Glomerular visceral epithelial cell (primary cell): ENCODE results near the gene CASP8.
A peak's percentile ranks its signal among the peaks of the same experiment; 100 is the strongest.

Experiments
- DNase-seq: peaks from one replicate; pipeline ENCODE4 v3.0.0-alpha.2; 2016; ENCODE audit errors: extremely low spot score

CASP8 gene

DNA sequence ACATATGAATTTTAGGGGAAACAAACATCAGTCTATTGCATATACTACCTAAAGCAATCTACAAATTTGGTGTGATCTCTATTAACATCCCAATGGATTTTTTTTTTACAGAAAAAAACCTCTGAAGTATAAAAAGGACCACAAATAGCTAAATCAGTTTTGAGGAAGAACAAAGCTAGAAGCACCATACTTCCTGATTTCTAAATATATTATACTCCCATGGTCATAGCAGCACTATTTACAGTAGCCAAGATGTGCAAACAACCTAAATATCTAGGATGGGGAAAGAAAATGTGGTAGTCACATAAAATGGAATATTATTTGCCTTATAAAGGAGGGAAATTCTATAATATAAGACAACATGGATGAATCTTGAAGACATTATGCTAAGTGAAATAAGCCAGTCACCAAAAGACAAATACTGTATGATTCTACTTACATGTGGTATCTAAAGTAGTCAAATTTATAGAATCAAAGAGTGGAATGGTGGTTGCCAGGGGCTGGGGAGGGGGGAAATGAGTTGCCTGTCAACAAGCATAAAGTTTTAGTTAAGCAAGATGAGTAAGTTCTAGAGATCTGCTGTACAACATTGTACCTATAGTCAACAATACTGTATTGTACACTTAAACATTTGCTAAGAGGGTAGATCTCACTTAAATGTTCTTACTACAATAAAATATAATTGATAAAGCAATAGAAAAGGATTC, 17.6 kb upstream of the CASP8 start:
- no peak for DNase-seq

DNA sequence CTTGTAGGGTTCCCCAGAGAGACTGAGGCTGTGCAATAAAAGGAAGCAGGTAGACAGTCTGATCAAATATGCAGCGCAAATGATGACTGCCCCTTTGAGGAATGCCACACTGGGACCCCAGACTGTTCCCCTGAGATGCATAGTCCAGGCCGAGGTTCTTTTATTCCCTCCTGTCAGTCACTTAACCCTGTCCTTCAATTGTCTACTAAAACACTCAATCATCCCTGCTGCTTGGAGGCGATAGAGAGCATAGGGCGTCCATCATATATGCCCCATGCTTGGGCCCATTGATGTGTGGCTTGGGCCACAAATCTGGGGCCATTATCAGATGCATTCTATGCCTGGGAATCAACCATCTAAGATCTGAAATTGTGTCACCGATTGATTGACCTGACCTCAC, 15.5 kb upstream of the CASP8 start:
- DNase-seq, result no peak

DNA sequence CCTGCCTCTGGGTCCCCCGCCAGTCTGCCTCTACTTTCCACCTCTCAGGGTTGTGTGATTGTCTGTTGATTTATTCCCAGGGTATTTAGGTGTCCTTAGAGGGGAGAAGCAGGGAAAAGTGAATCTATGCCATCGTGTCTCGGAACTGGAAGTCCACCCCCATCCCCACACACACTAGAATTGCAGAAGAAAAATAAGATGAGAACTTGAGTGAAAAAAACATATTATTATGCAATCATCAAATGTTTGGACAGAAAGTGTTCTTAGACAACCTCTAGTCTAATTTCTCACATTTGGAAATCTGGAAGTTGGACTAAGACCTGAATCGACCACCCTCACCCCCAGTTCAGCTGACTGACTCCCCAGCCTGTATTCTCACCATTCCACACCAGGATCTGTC, 14.1 kb upstream of the CASP8 start:
- DNase-seq, result no peak

DNA sequence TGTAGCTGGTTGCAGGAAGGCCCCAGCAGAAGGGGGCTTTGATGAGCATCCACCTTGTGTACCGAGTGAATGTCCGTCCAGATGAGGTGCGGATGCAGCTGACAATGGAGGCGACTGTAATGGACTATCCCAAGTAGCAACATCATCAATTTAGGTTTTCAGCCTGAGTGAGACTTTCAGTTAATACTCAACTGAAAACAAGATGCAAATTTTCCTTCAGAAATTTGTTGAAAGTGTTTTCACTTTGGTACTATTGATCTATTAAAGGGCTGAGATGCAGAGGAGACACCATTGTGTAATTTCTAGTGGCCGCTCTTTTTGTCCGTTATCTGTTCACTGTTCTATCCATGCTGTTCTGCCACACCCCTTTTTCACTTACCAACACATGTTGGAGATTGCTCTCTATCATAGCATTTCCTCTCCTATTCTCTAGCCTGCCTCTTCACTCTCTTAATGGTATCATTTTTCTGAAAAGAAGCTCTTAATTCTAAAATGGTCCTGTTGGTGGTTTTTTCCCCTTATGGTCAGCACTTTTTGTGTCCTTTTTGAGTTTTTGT, 12.0 kb upstream of the CASP8 start:
- DNase-seq, result no peak

DNA sequence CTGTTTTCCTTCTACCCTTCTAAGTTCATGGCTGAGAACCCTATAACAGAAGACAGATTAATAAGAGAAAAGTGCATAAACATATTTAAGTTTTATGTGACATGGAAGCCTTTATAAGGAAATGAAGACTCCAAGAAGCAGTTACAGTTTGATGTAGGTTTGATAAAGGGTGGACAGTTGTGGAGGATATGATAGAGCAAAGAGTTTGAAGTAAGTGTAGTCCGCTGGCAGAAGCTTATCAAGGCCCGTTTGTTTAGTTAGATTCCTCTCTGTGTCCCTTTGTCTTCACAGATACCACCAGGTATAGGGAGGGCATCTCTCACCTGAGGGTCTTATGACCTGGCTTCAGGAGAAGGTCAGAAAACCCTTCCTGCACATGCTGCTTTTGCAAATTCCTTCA, 10.4 kb upstream of the CASP8 start:
- DNase-seq, result no peak

DNA sequence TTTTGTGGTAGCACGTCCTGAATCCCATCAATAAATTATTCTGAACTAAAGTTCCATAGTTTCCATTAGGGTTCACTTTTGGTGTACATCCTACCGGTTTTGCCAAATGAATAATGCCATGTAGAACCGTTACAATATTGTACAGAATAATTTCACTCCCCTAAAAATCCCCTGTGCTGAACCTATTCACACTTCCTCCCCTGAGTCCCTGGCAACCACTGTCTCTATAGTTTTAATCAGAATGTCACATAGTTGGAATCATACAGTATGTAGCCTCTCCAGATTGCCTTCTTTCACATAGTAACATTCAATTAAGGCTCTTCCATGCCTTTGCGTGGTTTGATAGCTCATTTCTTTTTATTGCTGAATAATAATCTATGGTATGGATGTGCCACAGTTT, 9.6 kb upstream of the CASP8 start:
- no peak for DNase-seq

DNA sequence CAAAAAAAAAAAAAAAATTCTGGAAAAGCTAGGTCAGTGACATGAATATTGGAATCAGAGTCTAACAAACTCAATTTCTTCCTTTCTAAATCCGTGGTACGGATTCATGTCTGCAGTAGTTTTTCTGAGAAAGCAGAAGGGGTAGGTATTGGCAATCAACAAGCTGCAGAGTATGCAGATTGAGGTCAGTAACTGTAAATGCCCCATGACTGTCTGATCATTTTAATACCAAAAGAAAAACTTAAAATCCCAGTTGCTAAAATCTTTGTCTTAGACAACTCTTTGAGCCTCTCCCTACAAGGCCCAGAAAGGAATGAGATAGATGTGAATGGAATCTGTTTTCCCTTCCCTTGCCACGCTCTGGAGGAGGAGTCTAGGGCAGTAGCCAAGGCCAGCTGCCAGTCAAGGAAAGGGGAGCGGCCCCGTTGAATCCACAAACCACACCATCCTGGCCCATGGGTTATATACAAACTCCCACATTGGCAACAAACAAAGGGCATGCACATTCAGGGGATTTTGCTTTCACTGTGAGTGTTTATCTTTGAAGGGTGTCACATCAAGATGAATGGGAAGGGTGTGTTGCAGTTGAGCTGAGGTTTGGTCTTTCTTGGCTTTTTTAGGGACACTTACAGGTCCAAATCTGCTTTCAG, 6.1 kb upstream of the CASP8 start:
- no peak for DNase-seq

DNA sequence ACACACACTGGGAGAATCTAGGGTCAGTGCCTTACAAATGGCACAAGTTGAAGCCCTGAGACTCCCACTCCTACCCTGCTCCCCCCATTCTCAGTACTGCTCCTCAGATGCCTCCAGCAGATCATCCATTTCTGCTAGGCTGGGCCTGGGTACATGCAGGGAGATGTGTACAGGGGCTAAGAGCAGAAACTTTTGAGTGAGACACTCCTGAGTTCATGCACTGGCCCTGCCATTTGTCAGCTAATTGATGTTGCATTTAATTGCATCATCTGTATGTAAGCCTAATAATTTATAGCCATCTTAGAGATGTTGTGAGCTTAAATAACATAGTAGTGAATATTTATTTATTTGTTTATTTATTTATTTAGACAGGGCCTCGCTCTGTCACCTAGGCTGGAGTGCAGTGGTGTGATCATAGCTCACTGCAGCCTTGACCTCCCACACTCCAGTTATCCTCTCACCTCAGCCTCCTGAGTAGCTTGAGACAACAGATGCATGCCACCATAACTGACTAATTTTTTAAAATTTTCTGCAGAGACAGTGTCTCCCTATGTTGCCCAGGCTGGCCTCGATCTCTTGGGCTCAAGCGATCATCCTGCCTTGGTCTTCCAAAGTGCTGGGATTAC, 4.8 kb upstream of the CASP8 start:
- DNase-seq, result no peak

DNA sequence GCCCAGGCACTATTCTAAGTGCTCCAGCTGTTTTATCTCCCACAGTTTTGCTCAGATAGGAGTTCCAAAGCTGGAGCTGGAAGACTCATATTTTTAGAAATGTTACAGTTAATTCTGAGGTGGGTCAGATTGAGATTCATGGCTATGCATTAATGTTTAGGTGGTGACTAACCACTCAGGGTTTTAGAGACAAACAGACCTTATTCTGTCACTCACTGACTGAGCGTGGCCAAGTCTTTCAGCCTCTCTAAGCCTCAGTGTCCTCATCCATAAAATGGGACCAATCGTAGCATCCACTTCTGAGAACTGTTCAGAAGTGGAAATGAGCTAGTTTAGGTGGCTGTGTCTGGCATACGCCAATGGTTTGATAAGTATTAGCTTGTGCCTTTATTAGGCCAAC, 4.3 kb upstream of the CASP8 start:
- DNase-seq, result no peak

DNA sequence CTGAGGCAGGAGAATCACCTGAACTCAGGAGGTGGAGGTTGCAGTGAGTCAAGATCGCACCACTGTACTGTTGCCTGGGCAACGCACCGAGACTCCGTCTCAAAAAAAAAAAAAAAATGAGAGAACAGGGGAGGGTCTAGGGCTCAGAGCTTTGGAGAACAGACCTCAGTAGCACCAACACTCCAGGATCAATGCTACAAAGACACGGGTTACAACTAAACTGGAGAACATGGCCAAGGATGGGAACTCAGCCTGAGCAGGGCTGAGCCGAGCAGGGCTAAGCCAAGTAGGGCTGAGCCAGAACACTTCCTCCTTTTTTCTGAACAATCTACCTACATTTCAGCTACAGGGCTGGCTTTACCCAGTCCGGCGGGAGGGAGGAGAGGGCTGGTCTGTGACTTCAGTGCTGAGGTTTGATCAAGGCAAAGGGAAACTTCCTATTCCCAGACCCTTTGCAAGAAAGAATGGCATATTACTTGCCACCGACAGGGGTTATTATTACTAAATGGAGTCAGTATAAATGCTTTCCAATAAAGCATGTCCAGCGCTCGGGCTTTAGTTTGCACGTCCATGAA, 2.9 kb upstream of the CASP8 start:
- no peak for DNase-seq

DNA sequence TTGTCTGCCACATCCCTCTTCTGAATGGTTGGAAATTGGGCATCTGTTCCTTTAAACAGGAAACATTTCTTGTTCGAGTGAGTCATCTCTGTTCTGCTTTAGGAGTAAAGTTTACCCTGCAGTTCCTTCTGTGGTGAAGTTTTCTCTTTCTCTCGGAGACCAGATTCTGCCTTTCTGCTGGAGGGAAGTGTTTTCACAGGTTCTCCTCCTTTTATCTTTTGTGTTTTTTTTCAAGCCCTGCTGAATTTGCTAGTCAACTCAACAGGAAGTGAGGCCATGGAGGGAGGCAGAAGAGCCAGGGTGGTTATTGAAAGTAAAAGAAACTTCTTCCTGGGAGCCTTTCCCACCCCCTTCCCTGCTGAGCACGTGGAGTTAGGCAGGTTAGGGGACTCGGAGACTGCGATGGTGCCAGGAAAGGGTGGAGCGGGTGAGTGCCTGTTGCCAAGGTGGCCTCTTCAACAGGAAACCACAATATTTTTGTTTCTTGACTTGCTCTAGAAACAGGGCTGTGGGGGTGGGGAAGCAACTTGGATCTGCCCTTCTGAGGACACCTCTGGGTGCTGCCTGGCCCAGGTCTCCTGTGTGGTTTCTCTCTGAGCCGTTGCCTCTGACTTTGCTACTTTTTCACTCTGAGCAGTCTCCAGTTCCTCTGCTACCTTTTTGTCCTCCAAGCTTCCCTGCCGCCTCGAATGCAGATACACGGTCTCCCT, 2.2 kb upstream of the CASP8 start:
- peak; percentile 96 for DNase-seq

DNA sequence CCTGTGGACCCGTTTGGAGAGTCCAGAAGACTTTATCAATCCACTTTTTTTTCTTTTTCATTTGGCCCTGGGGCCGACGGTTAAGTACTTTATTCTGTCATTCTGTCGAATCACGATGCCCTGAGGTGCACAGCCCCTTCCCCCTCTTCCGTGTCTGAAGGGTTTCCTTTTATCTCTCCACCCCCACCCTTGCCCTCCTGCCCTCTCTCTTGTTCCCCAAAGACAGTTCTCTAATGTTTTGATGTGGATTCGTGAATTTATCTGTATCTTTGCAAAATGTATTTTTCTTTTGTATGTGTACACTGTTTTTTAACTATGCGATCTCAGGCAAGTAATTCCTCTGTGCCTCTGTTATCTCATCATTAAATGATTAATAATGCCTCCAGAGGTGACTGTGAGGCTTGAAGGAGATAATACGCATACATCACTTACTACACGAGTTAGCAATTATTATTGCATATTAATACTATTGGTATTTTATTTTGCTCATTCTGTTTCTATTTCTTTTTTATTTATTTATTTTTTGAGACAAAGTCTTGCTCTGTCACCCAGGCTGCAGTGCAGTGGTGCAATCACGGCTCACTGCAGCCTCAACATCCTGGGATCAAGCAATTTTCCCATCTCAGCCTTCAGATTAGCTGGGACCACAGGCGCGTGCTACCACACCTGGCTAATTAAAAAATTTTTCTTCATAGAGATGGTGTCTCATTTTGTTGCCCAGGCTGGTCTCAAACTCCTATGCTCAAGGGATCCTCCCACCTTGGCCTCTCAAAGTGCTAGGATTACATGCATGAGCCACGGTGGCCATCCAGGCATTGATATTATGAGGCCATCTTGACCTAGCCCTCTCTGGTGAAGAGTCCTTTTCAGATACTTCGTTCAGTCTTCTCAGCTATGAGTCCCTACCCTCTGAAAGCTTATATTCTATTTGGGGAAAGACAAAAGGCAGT, 1.4 kb upstream of the CASP8 start:
- no peak for DNase-seq

DNA sequence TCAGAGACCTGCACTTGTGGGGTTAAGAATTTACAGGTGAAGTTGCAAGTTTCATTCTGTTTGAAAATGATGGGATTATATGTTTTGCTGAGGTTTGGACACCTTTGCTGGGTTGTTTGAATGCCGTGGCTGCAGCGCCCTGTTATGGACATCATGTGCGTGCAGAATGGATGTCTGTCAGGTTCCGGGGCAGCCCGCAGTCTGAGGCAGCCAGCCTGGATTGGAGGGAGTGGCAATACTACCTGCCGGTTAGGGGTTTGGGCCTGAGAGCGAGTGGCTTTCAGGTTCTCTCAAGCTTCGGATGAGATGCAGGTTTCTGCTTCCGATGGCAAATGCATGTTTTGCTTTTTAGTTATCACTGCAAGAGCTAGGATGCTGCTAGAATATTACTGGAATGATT, 1.1 kb downstream of the CASP8 start:
- DNase-seq, result no peak

DNA sequence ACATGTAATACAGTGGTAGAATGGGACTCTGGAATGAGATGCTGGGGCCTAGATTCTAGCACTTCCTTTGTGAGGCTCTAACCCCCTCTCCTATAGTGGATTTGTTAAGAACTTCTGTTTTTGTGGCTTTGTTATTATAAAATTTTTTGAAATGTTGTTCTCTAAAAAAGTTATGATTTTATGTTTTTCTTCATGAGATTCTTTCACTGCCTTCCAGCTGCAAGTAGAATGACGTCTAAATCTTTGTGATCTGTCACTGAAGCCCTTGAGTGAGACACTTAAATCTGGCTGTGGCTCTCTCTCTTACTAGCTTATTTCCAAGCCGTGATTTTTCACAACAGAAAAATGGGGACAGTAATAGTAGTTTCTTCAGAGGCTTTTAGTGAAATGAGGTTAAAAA, 1.6 kb downstream of the CASP8 start:
- DNase-seq, result no peak

DNA sequence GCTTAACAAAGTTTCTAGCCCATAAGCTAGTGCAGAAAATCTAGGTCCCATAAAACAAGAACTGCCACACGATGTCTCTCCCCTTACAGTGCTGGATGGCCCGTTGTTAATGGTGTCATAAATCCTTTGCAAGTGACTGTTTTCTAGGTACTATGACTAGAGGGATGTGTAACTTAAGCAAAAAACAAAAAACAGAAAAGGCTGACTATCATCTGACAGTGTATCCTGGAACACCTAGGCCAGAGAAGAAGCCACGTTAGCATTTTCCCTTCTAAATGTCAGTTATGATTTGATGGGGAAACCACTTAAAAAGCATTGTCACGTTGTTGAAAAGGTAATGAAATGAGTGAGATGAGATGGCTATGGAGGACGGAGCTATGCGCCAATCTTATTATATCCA, 2.4 kb downstream of the CASP8 start:
- DNase-seq, result no peak

DNA sequence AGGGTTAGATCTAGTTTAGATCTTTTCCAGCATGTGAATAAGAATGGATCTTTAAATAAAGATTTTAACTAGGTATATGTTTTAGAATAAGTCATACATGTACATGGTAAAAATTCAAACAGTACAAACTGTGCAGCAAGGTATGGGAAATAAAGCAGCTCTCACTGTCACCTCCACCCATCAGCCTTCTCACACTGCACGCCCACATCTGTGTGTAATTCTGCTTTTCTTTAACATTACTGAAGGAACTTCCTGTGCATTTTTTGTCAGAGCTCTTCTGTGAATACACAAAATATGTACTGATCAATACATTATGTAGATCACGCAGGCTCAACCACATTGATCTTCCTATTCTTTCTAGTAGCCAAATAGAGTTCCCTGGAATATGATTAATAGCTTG, 3.4 kb downstream of the CASP8 start:
- no peak for DNase-seq

DNA sequence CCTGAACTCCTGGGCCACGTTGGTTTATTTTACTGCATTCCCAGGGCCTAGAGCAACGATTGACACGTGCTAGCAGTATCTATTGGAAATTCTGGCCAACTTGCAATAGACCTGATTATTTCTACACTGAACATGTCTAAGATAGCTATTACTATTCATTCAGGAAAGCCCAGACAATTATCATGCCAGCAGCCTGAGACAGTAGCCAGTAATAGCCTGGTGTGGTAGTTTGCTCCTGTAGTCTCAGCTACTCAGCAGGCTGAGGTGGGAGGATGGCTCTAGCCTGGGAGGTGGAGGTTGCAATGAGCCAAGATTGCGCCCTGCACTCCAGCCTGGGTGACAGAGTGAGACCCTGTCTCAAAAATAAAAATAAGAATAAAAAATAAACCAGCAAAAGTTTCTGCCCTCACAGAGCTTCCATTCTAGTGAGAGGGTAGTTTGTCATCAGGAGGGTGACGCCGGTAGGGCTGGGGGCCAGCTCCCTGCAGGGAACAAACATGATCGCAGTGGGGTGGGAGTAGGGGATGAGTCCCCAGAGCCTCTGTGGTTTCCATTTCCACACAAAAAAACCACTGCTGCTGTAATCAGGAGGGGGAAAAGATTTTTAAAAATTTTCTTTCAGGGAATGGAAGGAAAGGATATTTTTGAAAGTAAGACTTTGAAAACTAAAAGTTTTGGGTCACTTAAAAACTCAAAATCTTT, 4.3 kb downstream of the CASP8 start:
- DNase-seq, result no peak

DNA sequence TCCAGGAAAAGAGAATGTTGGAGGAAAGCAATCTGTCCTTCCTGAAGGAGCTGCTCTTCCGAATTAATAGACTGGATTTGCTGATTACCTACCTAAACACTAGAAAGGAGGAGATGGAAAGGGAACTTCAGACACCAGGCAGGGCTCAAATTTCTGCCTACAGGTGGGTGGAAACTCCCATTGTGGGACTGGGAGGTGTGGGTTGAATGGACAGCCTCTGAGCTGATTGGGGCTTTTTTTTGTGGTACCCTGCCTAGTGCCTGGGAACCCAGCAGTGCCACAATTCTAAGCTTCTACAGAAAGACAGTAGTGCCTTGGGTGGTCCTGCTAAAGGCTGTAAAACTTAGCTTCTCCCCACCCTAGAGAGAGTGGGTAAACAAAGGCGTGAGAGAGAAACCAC, 6.3 kb downstream of the CASP8 start:
- DNase-seq, result no peak

DNA sequence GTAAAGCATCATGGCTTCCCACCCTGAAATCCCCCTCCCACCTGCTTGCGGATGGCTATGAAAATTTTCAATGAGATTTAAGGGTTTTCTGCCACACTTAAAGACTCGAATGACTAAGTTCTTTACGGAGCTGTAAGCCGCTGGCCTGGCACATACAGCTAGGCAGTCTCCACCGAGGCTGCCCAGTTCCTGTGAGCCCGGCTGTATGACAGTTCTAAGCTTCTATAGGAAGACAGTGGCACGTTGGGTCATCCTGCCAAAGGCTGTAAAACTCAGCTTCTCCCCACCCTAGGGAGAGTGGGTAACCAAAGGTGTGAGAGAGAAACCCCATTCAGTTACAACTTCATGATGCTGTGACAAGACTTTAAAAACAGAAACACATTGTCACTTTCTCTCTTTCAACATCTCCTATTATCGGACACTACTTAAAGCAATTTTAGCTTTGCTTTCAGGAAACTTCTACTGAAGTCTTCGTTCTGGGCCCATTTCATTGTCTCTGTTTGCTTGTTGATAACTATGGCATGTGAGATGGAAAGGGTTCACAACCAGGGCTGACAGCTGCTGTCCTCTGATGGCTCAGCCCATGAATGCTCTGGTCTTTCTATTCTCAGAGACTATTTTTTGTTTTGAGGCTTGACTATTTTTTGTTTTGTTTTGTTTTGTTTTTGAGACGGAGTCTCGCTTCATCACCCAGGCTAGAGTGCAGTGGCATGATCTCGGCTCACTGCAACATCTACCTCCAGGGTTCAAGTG, 7.1 kb downstream of the CASP8 start:
- DNase-seq, result no peak

DNA sequence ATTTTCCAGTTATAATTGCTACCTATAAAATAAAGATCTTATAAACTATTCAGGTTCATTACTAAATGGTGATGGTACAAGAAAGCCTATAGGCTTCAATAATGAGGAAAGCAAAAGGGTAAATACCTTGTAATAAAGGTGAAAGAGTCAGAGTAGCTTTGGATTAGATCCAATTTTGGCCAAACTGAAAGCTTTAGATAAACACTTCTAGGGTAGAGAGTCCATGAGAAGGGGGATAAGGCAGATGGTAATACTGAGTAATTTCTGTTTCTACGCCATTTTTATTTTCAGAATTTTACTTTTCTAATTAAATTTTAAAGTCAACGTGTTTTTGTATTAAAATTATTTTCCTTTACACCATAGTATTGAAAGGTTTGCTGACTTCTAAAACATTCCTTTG, 9.4 kb downstream of the CASP8 start:
- DNase-seq, result no peak
